Adipose tissue (tissue), 3 donors: ENCODE data around the gene TGFBR2. TPM values are rescaled to one million over a fixed set of nuclear protein-coding genes. Genes with fewer than 3 reads are reported as not detected.

Experiments used
- H3K27ac ChIP-seq: one replicate; pipeline ENCODE4 v1.5.1; 2013; ENCODE audit warnings: low read depth, low read length
- WGBS, 3 donors: extraction: QIAGEN DNeasy Blood & Tissue Kit; methylation state at CpG; one replicate each; pipeline ENCODE4 v1.1.7; 2013; 5-methylcytosine and 5-hydroxymethylcytosine counted together
- polyA plus RNA-seq, 3 donors: library from polyadenylated mRNA; stranded (reverse); fragments of 200-250 nt; gene quantifications; one replicate each; pipeline ENCODE4 v1.2.3, GENCODE V29; 2013
- donor health status: healthy with polysubstance abuse.
- donor health status: Bipolar disorder and iron deficiency.
- donor health status: healthy.

Gene TGFBR2
- polyA plus RNA-seq, 3 donors, result 47.6 to 197 (median 125) TPM

DNA sequence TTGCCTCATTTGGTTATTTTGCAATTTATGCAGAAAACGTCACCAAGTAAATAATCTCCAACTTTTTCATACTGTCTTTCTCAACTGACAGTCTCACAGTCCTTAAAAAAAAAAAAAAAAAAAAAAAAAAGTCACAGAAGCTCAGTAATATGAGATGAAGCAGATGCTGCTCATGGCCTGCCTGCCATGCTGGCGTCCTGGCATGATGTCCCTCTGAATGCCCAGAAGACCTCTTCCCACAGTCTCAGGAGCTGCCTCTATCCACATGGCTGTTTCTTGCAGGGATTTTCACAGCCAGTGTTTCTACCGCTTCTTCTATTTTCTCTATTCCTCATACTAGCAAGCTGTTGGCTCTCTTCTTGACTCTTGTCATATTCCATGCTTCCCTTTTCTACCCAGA lies 87.7 kb downstream of the TGFBR2 start:
- H3K27ac ChIP-seq, result no peak overlapping the region
- 69 to 80% (median 76%) methylated on average over 3 of the region's 3 CpGs for WGBS, 3 donors

DNA sequence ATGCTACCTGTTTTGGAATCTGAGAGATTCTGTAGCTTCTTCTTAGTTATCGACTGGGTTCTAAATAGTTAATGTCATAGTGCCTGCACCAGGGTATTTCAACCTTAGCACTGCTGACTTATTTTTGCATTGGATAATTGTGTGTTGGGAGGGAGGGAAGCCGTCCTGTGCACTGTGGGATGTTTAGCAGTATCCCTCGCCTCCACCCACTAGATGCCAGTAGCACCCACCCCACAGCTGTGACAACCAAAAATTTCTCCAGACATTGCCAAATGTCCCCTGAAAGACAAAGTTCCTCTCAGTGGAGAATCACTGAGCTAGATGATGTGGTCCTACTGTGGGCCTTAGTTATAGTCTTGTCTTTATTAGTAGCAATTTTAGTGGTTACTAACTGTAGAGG lies 88.3 kb downstream of the TGFBR2 start:
- WGBS, 3 donors, result 84 to 90% (median 90%) methylated on average over 3 of the region's 3 CpGs
- no peak overlapping the region for H3K27ac ChIP-seq

- WGBS, 3 donors, result 85 to 93% (median 88%) methylated on average over 6 of the region's 6 CpGs
- H3K27ac ChIP-seq, result no peak overlapping the region
Measured at GRCh38 chr3:30695302-30696061, 89.1 kb downstream of the TGFBR2 start.

- H3K27ac ChIP-seq, result no peak overlapping the region
- WGBS, 3 donors, result 24 to 52% (median 34%) methylated on average over 3 of the region's 3 CpGs
Measured at GRCh38 chr3:30696403-30696819, 90.0 kb downstream of the TGFBR2 start.

GRCh38 chr3:30696896-30697295 lies 90.5 kb downstream of the TGFBR2 start:
- WGBS, 3 donors, result 29 to 78% (median 73%) methylated on average over 2 of the region's 2 CpGs
- H3K27ac ChIP-seq, result no peak overlapping the region

- 16 to 78% (median 70%) methylated on average over 2 of the region's 2 CpGs for WGBS, 3 donors
- H3K27ac ChIP-seq, result no peak overlapping the region
Measured at GRCh38 chr3:30698549-30698948, 92.1 kb downstream of the TGFBR2 start.

GRCh38 chr3:30699927-30700326 lies 93.5 kb downstream of the TGFBR2 start:
- WGBS, 3 donors, result 95 to 96% (median 96%) methylated on average over 4 of the region's 4 CpGs
- H3K27ac ChIP-seq, result no peak overlapping the region

DNA sequence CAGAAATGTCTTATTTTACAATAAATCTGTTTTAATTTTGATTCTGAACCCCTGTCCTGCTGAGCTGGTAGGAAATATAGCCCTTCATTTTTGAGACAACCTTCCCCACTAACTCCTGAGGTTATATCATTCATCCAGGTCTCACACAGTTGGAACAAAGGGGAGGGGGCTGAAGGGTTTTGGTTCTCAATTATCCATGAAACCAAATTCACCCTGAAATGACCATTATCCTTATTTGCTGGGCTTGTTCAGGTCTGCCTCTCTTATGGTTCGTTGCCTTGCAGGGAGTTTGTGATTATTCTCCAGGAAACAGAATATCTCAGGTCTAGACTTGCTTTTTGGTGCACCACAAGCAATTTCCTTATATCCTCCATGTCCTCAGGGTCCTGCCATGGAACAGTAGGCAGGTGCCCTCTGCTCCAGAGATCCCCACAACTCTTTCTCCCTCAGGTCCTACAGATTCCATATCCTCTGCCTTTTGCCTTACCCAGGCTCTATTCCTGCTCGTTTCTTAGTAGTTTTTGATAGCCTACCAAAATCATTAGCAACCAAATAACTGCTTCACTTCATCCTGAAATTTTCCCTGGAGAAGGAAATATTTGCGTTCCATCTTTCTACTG lies 94.4 kb downstream of the TGFBR2 start:
- H3K27ac ChIP-seq, result no peak overlapping the region
- 87 to 97% (median 91%) methylated on average over 3 of the region's 3 CpGs for WGBS, 3 donors

DNA sequence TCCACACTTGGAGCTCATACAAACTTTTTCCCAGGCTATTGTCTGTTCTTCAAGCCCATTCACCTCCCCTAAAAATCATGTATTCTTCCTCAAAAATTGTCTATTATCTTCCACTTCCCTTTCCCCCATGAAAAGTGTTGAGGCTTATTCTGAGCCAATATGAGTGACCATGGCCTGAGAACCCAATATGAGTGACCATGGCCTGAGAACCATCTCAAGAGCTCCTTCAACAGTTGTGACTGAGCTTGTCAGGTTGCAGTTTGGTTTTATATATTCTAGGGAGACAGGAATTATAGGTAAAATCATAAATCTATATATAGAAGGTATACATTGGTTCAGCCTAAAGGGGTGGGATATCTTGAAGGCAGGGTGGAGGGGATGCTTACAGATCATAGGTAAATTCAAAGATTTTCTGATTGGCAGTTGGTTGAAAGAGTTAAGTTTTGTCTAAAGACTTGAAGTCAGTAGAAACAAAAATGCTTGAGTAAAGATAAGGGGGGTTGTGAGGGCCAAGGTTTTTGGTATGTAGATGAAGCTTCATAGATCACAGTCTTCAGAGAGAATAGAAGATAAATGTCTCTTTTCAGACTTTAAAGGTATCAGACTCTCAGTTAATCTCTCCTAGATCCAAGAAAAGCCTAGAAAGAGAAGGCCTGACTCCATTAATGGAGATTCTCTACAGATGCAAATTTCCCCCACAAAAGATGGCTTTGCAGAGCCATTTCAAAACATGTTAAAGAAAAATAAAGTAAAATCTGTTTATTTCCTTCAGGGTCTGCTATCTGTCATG lies 95.8 kb downstream of the TGFBR2 start:
- no peak overlapping the region for H3K27ac ChIP-seq

GRCh38 chr3:30702828-30703397 lies 96.5 kb downstream of the TGFBR2 start:
- 72 to 93% (median 90%) methylated on average over 2 of the region's 2 CpGs for whole genome bisulfite sequencing, 3 donors
- no peak overlapping the region for H3K27ac ChIP-seq

GRCh38 chr3:30704931-30705890 lies 98.8 kb downstream of the TGFBR2 start:
- 78 to 81% (median 81%) methylated on average over 9 of the region's 9 CpGs for WGBS, 3 donors
- no peak overlapping the region for H3K27ac ChIP-seq

- 87 to 96% (median 93%) methylated on average over 4 of the region's 4 CpGs for WGBS, 3 donors
Measured at GRCh38 chr3:30707825-30708224, 101.4 kb downstream of the TGFBR2 start.

DNA sequence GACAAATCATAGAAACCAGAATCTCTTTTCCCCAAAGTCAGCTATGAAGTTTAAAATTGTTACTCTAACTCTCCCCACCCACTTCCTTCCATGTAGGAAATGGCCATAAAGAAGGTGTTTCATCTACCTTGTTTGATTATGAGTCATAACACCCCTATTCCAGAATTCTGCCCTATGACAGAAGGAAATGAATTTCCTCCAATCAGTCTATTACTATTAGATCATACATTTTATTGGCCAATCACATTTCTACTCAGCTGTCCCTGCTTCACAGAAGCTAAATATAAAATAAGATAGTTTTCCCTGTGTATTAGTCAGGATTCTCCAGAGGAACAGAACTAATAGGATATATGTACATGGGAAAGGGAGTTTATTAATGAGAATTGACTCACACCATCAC lies 102.1 kb downstream of the TGFBR2 start:
- no peak overlapping the region for H3K27ac ChIP-seq

More at GRCh38 chr3:30707825-30708224, 101.4 kb downstream of the TGFBR2 start:
- no peak overlapping the region for H3K27ac ChIP-seq

- 79 to 85% (median 84%) methylated on average over 7 of the region's 7 CpGs for WGBS, 3 donors
- no peak overlapping the region for H3K27ac ChIP-seq
Measured at GRCh38 chr3:30710017-30710416, 103.6 kb downstream of the TGFBR2 start.

DNA sequence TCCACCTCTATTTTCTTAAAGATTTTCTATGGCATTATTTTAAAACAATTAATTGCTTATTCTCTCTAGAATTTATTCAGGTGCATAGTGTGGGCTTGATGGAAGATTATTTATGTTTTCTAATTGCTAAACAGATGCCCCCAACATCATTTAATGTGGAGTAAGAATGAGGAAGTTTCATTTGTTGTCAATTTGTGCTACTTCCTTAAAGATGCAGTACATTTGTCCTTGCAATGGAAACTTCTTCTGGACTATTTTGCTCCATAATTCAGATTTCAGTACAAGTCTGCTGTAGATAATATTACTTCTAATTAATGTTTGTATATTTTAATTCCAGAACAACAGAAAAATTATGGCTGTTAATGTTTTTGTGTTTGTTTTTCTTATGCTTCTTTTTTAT lies 104.8 kb downstream of the TGFBR2 start:
- no peak overlapping the region for H3K27ac ChIP-seq

GRCh38 chr3:30711867-30712266 lies 105.5 kb downstream of the TGFBR2 start:
- whole genome bisulfite sequencing, 3 donors, result 90 to 98% (median 97%) methylated on average over 2 of the region's 2 CpGs
- H3K27ac ChIP-seq, result no peak overlapping the region

- 36 to 82% (median 37%) methylated on average over 4 of the region's 4 CpGs for WGBS, 3 donors
- no peak overlapping the region for H3K27ac ChIP-seq
Measured at GRCh38 chr3:30712991-30713390, 106.6 kb downstream of the TGFBR2 start.

DNA sequence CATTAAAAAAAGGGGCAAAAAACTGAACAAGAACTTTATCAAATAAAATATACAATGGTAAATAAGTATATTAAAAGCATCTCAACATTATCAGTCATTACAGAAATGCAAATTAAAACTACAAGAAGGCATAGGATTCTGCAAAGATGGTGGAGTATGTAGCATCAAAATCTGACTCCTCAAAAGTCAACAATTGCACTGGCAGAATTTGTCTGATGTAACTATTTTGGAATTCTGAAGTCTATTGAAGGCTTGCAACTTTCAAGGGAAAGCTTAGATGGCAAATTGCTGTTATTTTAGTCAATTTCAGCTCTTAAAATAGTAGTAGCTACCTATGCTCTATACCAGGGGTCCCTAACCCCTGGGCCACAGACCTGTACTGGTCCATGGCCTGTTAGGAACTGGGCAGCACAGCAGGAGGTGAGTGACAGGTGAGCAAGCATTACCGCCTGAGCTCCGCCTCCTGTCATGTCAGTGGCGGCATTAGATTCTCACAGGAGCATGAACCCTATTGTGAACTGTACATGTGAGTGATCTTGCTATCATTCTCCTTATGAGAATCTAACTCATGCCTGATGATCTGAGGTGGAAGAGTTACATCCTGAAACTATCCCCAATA lies 107.6 kb downstream of the TGFBR2 start:
- H3K27ac ChIP-seq, result no peak overlapping the region
- WGBS, 3 donors, result 94 to 96% (median 95%) methylated on average over 3 of the region's 3 CpGs
